GM18526 (cell line): ENCODE results near the gene MAML3.

Experiments
- POLR2A ChIP-seq: IDR thresholded peaks from 3 replicates; pipeline ENCODE4 v1.6.1; 2011; ENCODE audit not compliant: insufficient read length; ENCODE audit errors: extremely low read depth

Gene MAML3

GRCh38 chr4:139913995-139914598, 239.9 kb downstream of the MAML3 start:
- TF ChIP-seq POLR2A: no peak

- TF ChIP-seq POLR2A: no peak
Observed at GRCh38 chr4:139913398-139913990, 240.5 kb downstream of the MAML3 start.

- TF ChIP-seq POLR2A: no peak
Observed at GRCh38 chr4:139912445-139912844, 241.5 kb downstream of the MAML3 start.

GRCh38 chr4:139910106-139910505, 243.9 kb downstream of the MAML3 start:
- no peak for TF ChIP-seq POLR2A

- TF ChIP-seq POLR2A: no peak
Observed at GRCh38 chr4:139908636-139909437, 245.1 kb downstream of the MAML3 start.

- TF ChIP-seq POLR2A: no peak
Observed at GRCh38 chr4:139907001-139907809, 246.8 kb downstream of the MAML3 start.

GRCh38 chr4:139905489-139905888, 248.5 kb downstream of the MAML3 start:
- no peak for TF ChIP-seq POLR2A

- TF ChIP-seq POLR2A: no peak
Observed at GRCh38 chr4:139904406-139904805, 249.6 kb downstream of the MAML3 start.

- no peak for TF ChIP-seq POLR2A
Observed at GRCh38 chr4:139903845-139904244, 250.1 kb downstream of the MAML3 start.

GRCh38 chr4:139902321-139903320, 251.4 kb downstream of the MAML3 start:
- TF ChIP-seq POLR2A: no peak

- no peak for TF ChIP-seq POLR2A
Observed at GRCh38 chr4:139901531-139902320, 252.3 kb downstream of the MAML3 start.

GRCh38 chr4:139900964-139901376, 253.0 kb downstream of the MAML3 start:
- no peak for TF ChIP-seq POLR2A

- no peak for TF ChIP-seq POLR2A
Observed at GRCh38 chr4:139899346-139899745, 254.6 kb downstream of the MAML3 start.
